NK-92 treated with Interleukin-12 subunit alpha and Interleukin-12 subunit beta, amount 100 ng/mL, for 24 hours (cell line): ENCODE data around the gene GPR107.

ENCODE experiments used
- DNase-seq: peaks from one replicate; lab custom pipeline; 2025; lab: John Stamatoyannopoulos, UW

Gene GPR107

GRCh38 chr9:130054325-130054786 lies 650 bp downstream of the GPR107 start:
- no peak for DNase-seq

- no peak for DNase-seq
Measured at GRCh38 chr9:130054820-130055219, 1.1 kb downstream of the GPR107 start.

DNA sequence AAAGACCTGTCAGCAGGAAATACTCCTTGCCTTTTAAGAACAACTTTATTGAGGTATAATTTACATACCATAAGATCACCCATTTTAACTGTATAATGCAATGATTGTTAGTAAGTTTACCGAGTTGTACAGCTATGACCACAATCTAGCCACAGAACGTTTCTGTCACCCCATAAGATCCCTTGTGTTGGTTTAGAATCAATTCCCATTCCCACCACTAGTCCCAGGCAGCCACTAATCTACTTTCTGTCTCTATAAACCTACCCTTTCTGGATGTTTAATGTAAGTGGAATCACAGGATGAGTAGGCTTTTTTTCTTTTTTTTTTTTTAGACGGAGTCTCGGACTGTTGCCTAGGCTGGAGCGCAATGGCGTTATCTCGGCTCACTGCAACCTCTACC lies 4.4 kb downstream of the GPR107 start:
- DNase-seq, result no peak

GRCh38 chr9:130058887-130059286 lies 5.2 kb downstream of the GPR107 start:
- no peak for DNase-seq

- DNase-seq, result no peak
Measured at GRCh38 chr9:130060296-130060695, 6.6 kb downstream of the GPR107 start.

DNA sequence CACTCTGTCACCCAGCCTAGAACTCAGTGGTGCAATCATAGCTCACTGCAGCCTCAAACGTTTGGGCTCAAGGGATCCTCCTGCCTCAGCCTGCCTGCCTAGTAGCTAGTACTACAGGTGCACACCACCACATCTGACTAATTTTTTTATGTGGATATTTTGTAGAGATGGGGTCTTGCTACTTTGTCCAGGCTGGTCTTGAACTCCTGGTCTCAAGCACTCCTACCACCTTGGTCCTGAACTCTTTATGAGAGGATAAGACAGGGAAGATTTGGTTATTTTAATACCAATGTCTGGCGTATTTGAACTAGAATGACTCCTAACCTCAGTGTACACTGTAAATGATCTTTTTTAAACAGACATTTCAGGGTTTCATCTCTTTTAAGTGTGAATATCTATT lies 9.0 kb downstream of the GPR107 start:
- no peak for DNase-seq

DNA sequence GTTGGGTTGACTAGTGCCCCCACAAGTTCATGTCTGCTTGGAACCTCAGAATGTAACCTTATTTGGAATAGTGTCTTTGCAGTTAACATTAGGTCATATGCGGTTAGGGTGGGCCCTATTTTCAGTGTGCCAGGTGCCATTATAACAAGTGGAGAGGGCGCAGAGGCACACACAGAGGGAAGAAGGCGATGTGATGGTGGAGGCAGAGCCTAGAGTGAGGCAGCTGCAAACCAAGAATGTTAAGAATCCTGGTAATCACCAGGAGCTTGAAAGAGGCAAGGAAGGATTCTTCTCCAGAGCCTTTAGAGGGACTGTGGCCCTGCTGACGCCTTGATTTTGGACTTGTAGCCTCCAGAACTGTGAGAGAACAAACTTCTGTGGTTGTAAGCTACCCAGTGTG lies 10.9 kb downstream of the GPR107 start:
- no peak for DNase-seq

- DNase-seq, result no peak
Measured at GRCh38 chr9:130069048-130069447, 15.3 kb downstream of the GPR107 start.

DNA sequence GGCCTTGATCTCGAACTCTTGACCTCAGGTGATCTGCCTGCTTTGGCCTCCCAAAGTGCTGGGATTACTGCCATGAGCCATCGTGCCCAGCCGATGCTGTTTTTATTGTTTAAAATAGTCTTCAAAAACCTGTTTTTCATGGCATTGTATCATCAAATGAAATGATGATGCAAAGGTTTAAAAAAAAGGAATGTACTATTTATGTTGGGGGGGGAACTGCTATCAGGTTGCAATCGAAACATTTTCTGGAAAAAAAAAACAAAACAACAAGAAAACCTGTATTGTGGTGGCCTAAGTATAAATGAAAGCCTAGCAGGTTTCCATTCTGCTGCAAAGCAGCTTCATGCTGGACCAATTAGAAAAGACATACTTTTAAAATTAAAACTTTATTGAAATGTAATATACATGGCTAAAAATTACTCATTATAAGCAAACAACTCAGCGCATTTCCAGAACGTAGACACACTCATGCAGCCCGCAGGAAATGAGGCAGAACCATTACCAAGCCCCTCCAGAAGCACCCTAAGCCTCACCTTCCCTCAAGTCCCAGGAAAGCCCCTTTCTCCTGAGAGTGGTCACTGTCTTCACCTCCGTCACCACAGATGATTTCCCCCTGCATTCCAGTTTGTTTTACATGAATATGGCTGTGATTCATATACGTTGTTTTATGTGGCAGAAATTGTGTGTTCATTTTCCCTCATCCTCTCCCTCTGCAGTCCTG lies 19.0 kb downstream of the GPR107 start:
- DNase-seq, result no peak

DNA sequence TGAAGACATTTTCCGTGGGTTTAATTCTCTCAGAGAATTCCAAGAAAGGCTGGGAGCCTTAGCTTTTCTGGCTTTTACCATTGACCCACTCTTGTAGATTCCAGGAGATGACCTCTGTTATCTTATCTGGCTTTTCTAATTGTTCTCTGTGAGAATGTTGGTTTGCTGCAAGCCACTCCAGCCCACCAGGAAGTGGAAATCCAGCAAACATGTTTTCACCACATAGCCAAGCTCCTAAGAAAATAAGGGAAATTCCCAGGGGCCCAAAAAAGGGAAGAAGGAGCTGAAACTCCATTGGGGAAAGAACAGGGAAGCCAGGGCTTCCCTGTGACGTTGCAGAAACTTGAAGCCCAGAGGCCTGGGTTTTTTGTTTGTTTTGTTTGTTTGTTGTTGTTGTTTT lies 19.7 kb downstream of the GPR107 start:
- DNase-seq, result no peak

DNA sequence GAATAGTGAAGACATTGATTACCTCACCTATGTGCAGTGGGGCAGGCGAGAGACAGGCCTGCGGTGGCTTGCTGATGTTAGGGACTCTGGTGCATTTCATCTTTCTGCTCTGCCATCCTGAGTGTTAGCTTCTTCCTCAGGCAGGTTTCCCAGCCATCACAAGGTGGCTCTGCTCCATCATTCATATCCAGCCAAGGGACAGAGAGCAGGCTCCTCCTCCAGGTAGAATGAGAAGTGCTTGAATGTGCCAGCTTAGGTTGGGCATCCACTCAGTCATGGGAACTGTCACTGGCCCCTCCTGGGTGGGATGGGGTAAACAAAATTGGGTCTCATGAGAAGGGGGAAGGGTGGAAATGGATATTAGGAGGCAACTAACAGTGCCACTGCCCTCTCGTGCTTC lies 24.8 kb downstream of the GPR107 start:
- no peak for DNase-seq

DNA sequence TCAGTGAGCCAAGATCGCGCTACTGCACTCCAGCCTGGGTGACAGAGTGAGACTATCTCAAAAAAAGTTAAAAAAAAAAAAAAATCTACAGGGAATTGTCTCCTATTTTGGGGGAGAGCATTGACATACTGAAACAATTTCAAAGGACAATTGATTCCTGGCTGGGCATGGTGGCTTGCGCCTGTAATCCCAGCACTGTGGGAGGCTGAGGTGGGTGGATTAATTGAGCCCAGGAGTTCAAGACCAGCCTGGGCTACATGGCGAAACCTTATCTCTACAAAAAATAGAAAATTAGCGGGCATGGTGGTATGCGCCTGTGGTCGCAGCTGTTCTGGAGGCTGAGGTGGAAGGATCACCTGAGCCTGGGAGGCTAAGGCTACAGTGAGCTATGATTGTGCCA lies 30.6 kb downstream of the GPR107 start:
- no peak for DNase-seq

- no peak for DNase-seq
Measured at GRCh38 chr9:130088051-130088450, 34.3 kb downstream of the GPR107 start.

DNA sequence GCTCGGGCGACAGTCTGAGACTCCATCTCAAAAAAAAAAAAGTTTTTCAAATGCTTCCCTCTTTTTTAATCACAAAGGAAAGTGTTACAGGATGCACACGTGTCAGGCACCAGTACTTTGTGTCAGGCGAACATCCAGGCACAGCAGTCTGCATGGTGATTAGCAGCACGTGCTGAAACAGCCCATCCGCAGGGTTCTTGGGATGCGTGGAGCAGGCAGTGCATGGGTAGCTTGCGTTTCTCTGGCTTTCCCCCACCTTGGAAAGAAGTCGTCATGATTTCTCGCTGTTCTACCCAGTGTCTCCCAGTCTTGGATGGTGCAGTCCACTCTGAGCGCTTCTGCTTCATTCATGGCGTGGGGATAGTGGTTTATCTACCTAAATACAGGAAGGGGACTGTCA lies 35.4 kb downstream of the GPR107 start:
- DNase-seq, result no peak

- DNase-seq, result no peak
Measured at GRCh38 chr9:130090915-130091314, 37.2 kb downstream of the GPR107 start.

DNA sequence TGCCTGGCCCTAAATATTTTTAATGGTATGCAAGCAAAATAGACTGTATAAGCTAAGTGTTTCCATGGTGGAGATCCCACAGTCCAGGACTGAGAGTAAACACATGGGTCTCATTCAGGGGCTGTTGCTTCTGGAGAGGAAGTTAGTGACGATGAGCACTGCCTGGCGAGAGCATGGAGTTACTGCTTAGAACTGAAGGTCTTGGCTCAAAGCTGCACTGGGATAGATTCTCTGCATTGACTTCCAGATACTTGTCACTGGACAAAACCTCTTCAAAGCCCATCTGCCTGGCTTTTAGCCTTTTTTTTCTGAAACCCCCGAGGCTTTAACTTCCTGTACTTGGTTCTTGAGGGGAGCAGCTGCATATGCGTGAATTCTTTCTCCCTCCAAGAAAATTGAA lies 39.2 kb downstream of the GPR107 start:
- DNase-seq, result no peak

DNA sequence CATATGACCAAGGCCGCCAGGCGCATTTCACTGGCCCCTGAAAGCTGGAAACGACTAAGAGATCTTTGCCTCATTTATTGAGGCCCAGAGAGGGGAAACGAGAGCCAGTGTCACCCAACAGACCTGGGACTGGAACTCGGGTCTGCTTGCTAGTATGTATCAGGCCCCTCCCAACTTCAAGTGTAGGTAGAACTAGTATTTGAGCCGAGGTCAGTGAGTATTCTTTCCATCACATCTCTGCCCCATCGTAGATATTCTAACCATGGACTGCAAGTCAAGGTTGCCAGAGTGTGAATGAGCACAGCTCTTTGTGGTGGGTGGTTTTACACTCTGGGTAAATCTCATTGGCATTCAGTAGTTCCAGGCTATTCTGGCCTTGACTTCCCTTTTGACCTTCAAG lies 42.2 kb downstream of the GPR107 start:
- DNase-seq, result no peak

- no peak for DNase-seq
Measured at GRCh38 chr9:130100681-130101080, 47.0 kb downstream of the GPR107 start.

- DNase-seq, result no peak
Measured at GRCh38 chr9:130101915-130102314, 48.2 kb downstream of the GPR107 start.

GRCh38 chr9:130104491-130105193 lies 50.9 kb downstream of the GPR107 start:
- DNase-seq, result no peak

GRCh38 chr9:130106860-130107233 lies 53.1 kb downstream of the GPR107 start:
- DNase-seq, result no peak

DNA sequence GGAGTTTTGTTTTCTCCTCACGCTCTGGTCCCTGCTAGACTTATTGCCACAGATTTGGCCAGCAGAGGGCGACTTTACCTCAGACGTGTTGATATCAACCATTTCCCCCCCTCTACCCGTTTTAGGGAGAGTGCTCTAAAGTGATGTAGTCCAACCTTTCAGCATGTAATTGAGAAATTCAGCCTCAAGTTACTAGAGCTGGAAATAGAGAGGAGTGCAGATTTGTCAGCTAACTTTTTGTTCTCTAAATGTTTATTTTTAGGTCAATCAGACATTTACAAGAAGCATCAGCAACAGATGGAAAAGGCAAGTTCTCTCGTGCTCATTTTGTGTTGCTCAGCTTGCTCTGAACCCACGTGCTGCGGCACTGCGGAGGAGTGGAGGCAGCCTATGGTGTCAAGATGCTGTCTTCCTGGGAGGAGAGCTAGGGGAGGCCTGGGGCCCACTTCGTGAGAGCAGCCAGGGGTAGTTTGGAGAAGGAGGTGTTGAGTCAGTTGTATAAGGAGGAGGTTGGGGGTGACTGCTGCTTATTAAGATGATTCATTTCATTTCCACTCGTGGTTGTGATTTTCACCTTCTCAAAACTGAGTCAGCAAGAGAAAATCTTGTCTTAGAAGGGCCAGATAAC lies 53.6 kb downstream of the GPR107 start:
- DNase-seq, result peak; percentile 48

DNA sequence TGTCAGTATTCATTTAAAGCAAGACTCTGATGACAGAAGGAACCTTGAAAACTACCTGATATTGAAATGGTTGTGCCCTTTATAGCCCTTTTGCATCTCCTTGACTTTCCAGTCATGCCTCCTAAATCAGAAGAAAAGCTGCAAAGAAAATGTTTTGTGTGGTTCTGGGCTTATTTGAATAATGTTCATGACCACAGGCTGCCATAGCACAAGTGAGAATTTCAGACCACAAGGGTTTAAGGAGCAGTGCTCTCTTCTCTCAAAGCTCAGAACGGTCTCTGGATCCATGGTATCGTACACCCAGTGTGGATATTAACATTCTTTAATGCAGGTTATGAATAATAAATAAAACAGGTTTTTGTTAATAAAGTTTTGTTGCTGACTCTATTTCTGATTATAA lies 54.2 kb downstream of the GPR107 start:
- DNase-seq, result no peak
